ENCODE measurements around the gene GPHN. TPM values are rescaled to one million over a fixed set of nuclear protein-coding genes. Genes with fewer than 3 reads are reported as not detected.

Gene GPHN
- total RNA-seq, 3 donors from 2014 or later: 32.8 to 57.0 (median 38.1) TPM

GRCh38 chr14:67002994-67003753 is 495.2 kb downstream of the GPHN start:
- H3K9me3 ChIP-seq: no peaks in the 10 kb centered on the region
- H3K36me3 ChIP-seq (ENCODE audit: low read depth): no peaks in the 10 kb centered on the region
- no peaks in the 10 kb centered on the region for H3K4me1 ChIP-seq (ENCODE audit: low read depth)
- intact Hi-C loops (cut with DNase I, micrococcal nuclease): no loop called here
- DNase-seq (no peak), ATAC-seq (no peak)
- no peak for TF ChIP-seq CTCF (IDR thresholded peaks at IDR 0.05)
- H3K4me3 ChIP-seq: no peak overlapping the region

- no peaks in the 10 kb centered on the region for H3K36me3 ChIP-seq (ENCODE audit: low read depth)
- H3K4me1 ChIP-seq (ENCODE audit: low read depth): no peaks in the 10 kb centered on the region
- DNase-seq: no peak
- no peaks in the 10 kb centered on the region for H3K9me3 ChIP-seq
- intact Hi-C loops (cut with DNase I, micrococcal nuclease): no loop called here
- TF ChIP-seq CTCF (IDR thresholded peaks at IDR 0.05): no peak
- H3K4me3 ChIP-seq: no peak overlapping the region
- no peak for ATAC-seq
These were observed 496.6 kb downstream of the GPHN start for GRCh38 chr14:67004521-67004920.

GRCh38 chr14:67010602-67011001 is 502.7 kb downstream of the GPHN start:
- DNase-seq (no peak), ATAC-seq (no peak)
- Histone ChIP-seq H3K4me3 (no peak overlapping the region), H3K4me1 (ENCODE audit: low read depth) (no peaks in the 10 kb centered on the region), H3K36me3 (ENCODE audit: low read depth) (no peaks in the 10 kb centered on the region), H3K9me3 (no peaks in the 10 kb centered on the region)
- intact Hi-C loops (cut with DNase I, micrococcal nuclease): no loop called here
- TF ChIP-seq CTCF (IDR thresholded peaks at IDR 0.05): no peak

GRCh38 chr14:67016856-67017255 is 508.9 kb downstream of the GPHN start:
- Histone ChIP-seq H3K4me1 (ENCODE audit: low read depth) (no peaks in the 10 kb centered on the region), H3K36me3 (ENCODE audit: low read depth) (no peaks in the 10 kb centered on the region), H3K4me3 (no peak overlapping the region), H3K9me3 (no peaks in the 10 kb centered on the region)
- ATAC-seq (no peak), DNase-seq (no peak)
- no peak for TF ChIP-seq CTCF (IDR thresholded peaks at IDR 0.05)
- intact Hi-C loops (cut with DNase I, micrococcal nuclease): no loop called here

- H3K36me3 ChIP-seq (ENCODE audit: low read depth): no peaks in the 10 kb centered on the region
- intact Hi-C loops (cut with DNase I, micrococcal nuclease): no loop called here
- TF ChIP-seq CTCF (IDR thresholded peaks at IDR 0.05): no peak
- ATAC-seq (no peak), DNase-seq (no peak)
- no peaks in the 10 kb centered on the region for H3K4me1 ChIP-seq (ENCODE audit: low read depth)
- H3K9me3 ChIP-seq: no peaks in the 10 kb centered on the region
- H3K4me3 ChIP-seq: no peak overlapping the region
These were observed 510.8 kb downstream of the GPHN start for GRCh38 chr14:67018720-67019119.

All from mucosa of descending colon (tissue), 3 donors.